GM19455 (cell line): Measurements from ENCODE around the gene COL20A1.

Experiments used
- ATAC-seq: cut with Tn5 transposase; IDR thresholded peaks from one replicate; pipeline ENCODE4 v1.9.1; 2021; ENCODE audit not compliant: unreplicated experiment

Gene COL20A1

GRCh38 chr20:63347081-63347741, 54.2 kb downstream of the COL20A1 start:
- no peak for ATAC-seq

GRCh38 chr20:63347950-63348827, 55.2 kb downstream of the COL20A1 start:
- no peak for ATAC-seq

- no peak for ATAC-seq
Measured at GRCh38 chr20:63348828-63349515, 56.0 kb downstream of the COL20A1 start.

- no peak for ATAC-seq
Measured at GRCh38 chr20:63349516-63349895, 56.5 kb downstream of the COL20A1 start.

- ATAC-seq: no peak
Measured at GRCh38 chr20:63350196-63350595, 57.2 kb downstream of the COL20A1 start.

- ATAC-seq: no peak
Measured at GRCh38 chr20:63350597-63351325, 57.8 kb downstream of the COL20A1 start.

GRCh38 chr20:63351326-63351700, 58.3 kb downstream of the COL20A1 start:
- no peak for ATAC-seq

GRCh38 chr20:63351811-63352591, 59.0 kb downstream of the COL20A1 start:
- no peak for ATAC-seq

GRCh38 chr20:63352811-63353221, 59.8 kb downstream of the COL20A1 start:
- no peak for ATAC-seq

GRCh38 chr20:63354636-63355350, 61.8 kb downstream of the COL20A1 start:
- no peak for ATAC-seq

GRCh38 chr20:63355781-63356295, 62.9 kb downstream of the COL20A1 start:
- no peak for ATAC-seq

- no peak for ATAC-seq
Measured at GRCh38 chr20:63356511-63356910, 63.5 kb downstream of the COL20A1 start.

- no peak for ATAC-seq
Measured at GRCh38 chr20:63356931-63357879, 64.2 kb downstream of the COL20A1 start.

- ATAC-seq: no peak
Measured at GRCh38 chr20:63357921-63358905, 65.2 kb downstream of the COL20A1 start.

GRCh38 chr20:63359164-63359934, 66.4 kb downstream of the COL20A1 start:
- ATAC-seq: no peak
